DOHH2 (cell line): ENCODE measurements around the gene NUF2.

Experiments
- H3F3A ChIP-seq: fragments of 200-600 bp; sonication (generic), shearing (Covaris generic); 2 replicates; pipeline ENCODE4 v1.6.0; 2016; ENCODE audit warnings: antibody characterized with exemption, mild to moderate bottlenecking; ENCODE audit not compliant: control insufficient read depth, insufficient read depth
- H3K27ac ChIP-seq: fragments of 200-600 bp; sonication (generic); 2 replicates; pipeline ENCODE4 v1.5.1; 2014; ENCODE audit warnings: low read depth, mild to moderate bottlenecking, low read length, moderate library complexity
- H3K27me3 ChIP-seq: fragments of 200-600 bp; sonication (generic); 2 replicates; pipeline ENCODE4 v1.6.1; 2014; ENCODE audit warnings: mild to moderate bottlenecking, low read length, mixed read lengths; ENCODE audit not compliant: control insufficient read depth
- H3K36me3 ChIP-seq: fragments of 200-600 bp; sonication (generic); 2 replicates; pipeline ENCODE4 v1.6.1; 2014; ENCODE audit warnings: mild to moderate bottlenecking, low read length, moderate library complexity, mixed read lengths; ENCODE audit not compliant: control insufficient read depth
- H3K4me1 ChIP-seq: fragments of 200-600 bp; sonication (generic); 2 replicates; pipeline ENCODE4 v1.6.1; 2014; ENCODE audit warnings: mild to moderate bottlenecking, low read length, mixed read lengths; ENCODE audit not compliant: control insufficient read depth
- H3K4me2 ChIP-seq: fragments of 200-600 bp; sonication (generic); 2 replicates; pipeline ENCODE4 v1.6.0; 2014; ENCODE audit warnings: mild to moderate bottlenecking, low read length, moderate library complexity
- H3K4me3 ChIP-seq: fragments of 200-600 bp; sonication (generic); 2 replicates; pipeline ENCODE4 v1.5.1; 2014; ENCODE audit warnings: mild to moderate bottlenecking, low read length, mixed read lengths
- H3K79me2 ChIP-seq: fragments of 200-600 bp; sonication (generic); 2 replicates; pipeline ENCODE4 v1.6.1; 2014; ENCODE audit warnings: mild to moderate bottlenecking, low read length, mixed read lengths; ENCODE audit not compliant: control insufficient read depth
- H3K9me2 ChIP-seq: fragments of 200-600 bp; sonication (generic); replicated peaks from 2 replicates; pipeline ENCODE4 v1.6.1; 2014; ENCODE audit warnings: mild to moderate bottlenecking, low read length, mixed read lengths; ENCODE audit not compliant: control insufficient read depth
- H3K9me3 ChIP-seq: fragments of 200-600 bp; sonication (generic); 2 replicates; pipeline ENCODE4 v1.6.1; 2014; ENCODE audit warnings: antibody characterized with exemption, low read length, mixed read lengths; ENCODE audit not compliant: control insufficient read depth, insufficient read depth
- H4K20me1 ChIP-seq: fragments of 200-600 bp; sonication (generic); 2 replicates; pipeline ENCODE4 v1.6.0; 2014; ENCODE audit warnings: low read depth, mild to moderate bottlenecking, antibody characterized with exemption, low read length, moderate library complexity; ENCODE audit not compliant: control insufficient read depth, insufficient read depth
- EZH2phosphoT487 ChIP-seq: fragments of 200-600 bp; sonication (generic); IDR thresholded peaks from 2 replicates; pipeline ENCODE4 v1.6.1; 2017; ENCODE audit warnings: borderline replicate concordance, mild to moderate bottlenecking, antibody characterized with exemption, low read length, moderate library complexity, mixed read lengths
- TF ChIP-seq, protein P1 (sequence below): fragments of 200-600 bp; sonication (generic); IDR thresholded peaks from one replicate; pipeline ENCODE4 v1.5.1; 2014; ENCODE audit warnings: antibody characterized with exemption, mild to moderate bottlenecking, low read depth, low read length; ENCODE audit not compliant: poor library complexity, severe bottlenecking

NUF2 gene

GRCh38 chr1:163397451-163398200 lies 75.9 kb downstream of the NUF2 start:
- Histone ChIP-seq H3K36me3 (no peaks in the 10 kb centered on the region), H3K79me2 (no peaks in the 10 kb centered on the region), H3K27me3 (no peaks in the 10 kb centered on the region), H3K4me1 (no peaks in the 10 kb centered on the region), H3F3A (no peaks in the 10 kb centered on the region), H3K9me2 (no peaks in the 10 kb centered on the region), H3K4me3 (no peak overlapping the region), H3K27ac (no peak overlapping the region), H4K20me1 (no peaks in the 10 kb centered on the region), H3K9me3 (no peaks in the 10 kb centered on the region), H3K4me2 (no peak overlapping the region)
- TF ChIP-seq, protein P1, sequence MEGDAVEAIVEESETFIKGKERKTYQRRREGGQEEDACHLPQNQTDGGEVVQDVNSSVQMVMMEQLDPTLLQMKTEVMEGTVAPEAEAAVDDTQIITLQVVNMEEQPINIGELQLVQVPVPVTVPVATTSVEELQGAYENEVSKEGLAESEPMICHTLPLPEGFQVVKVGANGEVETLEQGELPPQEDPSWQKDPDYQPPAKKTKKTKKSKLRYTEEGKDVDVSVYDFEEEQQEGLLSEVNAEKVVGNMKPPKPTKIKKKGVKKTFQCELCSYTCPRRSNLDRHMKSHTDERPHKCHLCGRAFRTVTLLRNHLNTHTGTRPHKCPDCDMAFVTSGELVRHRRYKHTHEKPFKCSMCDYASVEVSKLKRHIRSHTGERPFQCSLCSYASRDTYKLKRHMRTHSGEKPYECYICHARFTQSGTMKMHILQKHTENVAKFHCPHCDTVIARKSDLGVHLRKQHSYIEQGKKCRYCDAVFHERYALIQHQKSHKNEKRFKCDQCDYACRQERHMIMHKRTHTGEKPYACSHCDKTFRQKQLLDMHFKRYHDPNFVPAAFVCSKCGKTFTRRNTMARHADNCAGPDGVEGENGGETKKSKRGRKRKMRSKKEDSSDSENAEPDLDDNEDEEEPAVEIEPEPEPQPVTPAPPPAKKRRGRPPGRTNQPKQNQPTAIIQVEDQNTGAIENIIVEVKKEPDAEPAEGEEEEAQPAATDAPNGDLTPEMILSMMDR, result no peak
- no peak for TF ChIP-seq EZH2phosphoT487

DNA sequence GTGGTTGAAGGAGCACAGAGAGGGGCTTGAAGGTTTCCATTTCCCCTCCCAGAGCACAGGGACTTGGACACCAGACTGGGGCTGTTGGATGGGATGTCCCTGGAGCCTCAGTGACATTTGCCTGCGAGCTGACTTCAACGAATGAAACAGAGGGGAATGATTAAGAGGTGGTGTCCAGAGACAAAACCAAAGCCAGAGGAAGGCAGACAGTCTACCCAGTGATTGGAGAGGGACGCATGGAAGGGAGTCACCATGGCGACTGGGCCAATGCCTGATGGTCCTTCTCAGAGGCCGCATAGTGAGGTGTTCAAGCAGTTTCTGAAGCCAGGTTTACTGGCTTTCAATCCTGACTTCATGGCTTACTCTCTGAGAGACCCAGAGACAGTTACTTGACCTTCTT lies 77.2 kb downstream of the NUF2 start:
- H3K9me3 ChIP-seq, result no peaks in the 10 kb centered on the region
- no peaks in the 10 kb centered on the region for H3K36me3 ChIP-seq
- TF ChIP-seq EZH2phosphoT487, result no peak
- TF ChIP-seq, protein P1, result no peak
- no peak overlapping the region for H3K4me3 ChIP-seq
- no peaks in the 10 kb centered on the region for H3K9me2 ChIP-seq
- no peaks in the 10 kb centered on the region for H3K4me1 ChIP-seq
- no peaks in the 10 kb centered on the region for H3K79me2 ChIP-seq
- no peak overlapping the region for H3K4me2 ChIP-seq
- H3F3A ChIP-seq, result no peaks in the 10 kb centered on the region
- no peak overlapping the region for H3K27ac ChIP-seq
- H3K27me3 ChIP-seq, result no peaks in the 10 kb centered on the region
- no peaks in the 10 kb centered on the region for H4K20me1 ChIP-seq

DNA sequence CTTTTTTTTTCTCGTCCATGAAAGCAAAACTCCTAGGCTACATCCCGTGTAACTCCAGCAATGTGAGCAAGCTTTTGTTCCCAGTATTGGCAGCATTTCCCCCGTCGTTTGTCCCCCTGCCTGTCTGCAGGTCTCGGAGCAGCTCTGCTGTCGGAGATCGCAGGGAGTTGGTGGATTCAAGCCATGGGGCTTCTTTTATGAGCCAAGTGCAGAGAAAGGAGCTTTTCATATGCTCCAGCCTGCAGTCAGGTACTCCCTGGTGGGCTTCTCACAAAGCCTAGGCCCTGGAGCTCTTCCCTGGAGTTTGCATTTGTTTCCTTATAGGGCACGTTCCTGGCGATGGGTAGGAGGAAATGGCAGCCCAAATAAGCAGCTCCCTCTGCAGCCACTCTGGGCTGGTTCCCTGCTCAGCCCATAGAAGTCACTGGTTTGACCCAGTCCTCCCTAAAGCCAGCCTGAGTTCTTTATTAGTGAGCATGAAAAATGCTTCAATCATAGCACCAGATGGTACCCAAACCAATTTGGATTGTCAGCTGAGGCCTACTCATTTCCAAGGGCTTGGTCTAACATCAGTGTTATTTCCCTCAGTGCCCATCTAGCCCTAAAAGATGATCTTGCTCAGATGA lies 78.3 kb downstream of the NUF2 start:
- no peaks in the 10 kb centered on the region for H3K9me3 ChIP-seq
- no peaks in the 10 kb centered on the region for H3K36me3 ChIP-seq
- no peaks in the 10 kb centered on the region for H3K4me1 ChIP-seq
- H3F3A ChIP-seq, result no peaks in the 10 kb centered on the region
- H3K79me2 ChIP-seq, result no peaks in the 10 kb centered on the region
- H3K4me2 ChIP-seq, result no peak overlapping the region
- no peaks in the 10 kb centered on the region for H3K27me3 ChIP-seq
- no peak for TF ChIP-seq EZH2phosphoT487
- TF ChIP-seq, protein P1, result no peak
- no peaks in the 10 kb centered on the region for H4K20me1 ChIP-seq
- no peak overlapping the region for H3K27ac ChIP-seq
- H3K9me2 ChIP-seq, result no peaks in the 10 kb centered on the region
- H3K4me3 ChIP-seq, result no peak overlapping the region
